Measurements from ENCODE around the gene C12orf43.

Gene C12orf43

DNA sequence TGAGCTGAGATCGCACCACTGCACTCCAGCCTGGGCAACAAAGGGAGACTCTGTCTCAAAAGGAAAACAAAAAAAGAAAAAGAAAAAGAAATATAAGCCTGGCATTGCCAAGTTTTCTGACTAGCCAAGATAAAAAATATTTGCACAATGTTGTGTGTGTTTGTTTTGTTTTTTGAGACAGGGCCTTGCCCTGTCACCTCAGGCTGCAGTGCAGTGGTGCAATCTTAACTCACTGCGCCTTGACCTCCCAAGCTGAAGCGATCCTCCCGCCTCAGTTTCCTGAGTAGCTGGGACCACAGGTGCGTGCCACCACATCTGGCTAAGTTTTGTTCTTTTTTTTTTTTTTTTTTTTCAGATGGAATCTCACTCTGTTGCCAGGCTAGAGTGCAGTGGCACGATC lies 5.5 kb upstream of the C12orf43 start:
- POLR2A ChIA-PET, result no interaction called here
- no peak for TF ChIP-seq ZNF561 (tag by site-specific recombination; IDR thresholded peaks at IDR 0.05; ENCODE audit: borderline replicate concordance)
- TF ChIP-seq KLF1 (tag by site-specific recombination; IDR thresholded peaks at IDR 0.05), result no peak
- TF ChIP-seq ZNF18 (tag by site-specific recombination; IDR thresholded peaks at IDR 0.05), result no peak
- TF ChIP-seq PRDM4 (tag by site-specific recombination; IDR thresholded peaks at IDR 0.05), result no peak
- no peak for TF ChIP-seq ZNF621 (tag by site-specific recombination; IDR thresholded peaks at IDR 0.05)
- TF ChIP-seq ZNF558 (tag by site-specific recombination; IDR thresholded peaks at IDR 0.05), result no peak
- no peak for TF ChIP-seq ZNF544 (tag by site-specific recombination; IDR thresholded peaks at IDR 0.05)
- TF ChIP-seq ZBTB17 (tag by site-specific recombination; IDR thresholded peaks at IDR 0.05), result no peak
- TF ChIP-seq, protein P1, sequence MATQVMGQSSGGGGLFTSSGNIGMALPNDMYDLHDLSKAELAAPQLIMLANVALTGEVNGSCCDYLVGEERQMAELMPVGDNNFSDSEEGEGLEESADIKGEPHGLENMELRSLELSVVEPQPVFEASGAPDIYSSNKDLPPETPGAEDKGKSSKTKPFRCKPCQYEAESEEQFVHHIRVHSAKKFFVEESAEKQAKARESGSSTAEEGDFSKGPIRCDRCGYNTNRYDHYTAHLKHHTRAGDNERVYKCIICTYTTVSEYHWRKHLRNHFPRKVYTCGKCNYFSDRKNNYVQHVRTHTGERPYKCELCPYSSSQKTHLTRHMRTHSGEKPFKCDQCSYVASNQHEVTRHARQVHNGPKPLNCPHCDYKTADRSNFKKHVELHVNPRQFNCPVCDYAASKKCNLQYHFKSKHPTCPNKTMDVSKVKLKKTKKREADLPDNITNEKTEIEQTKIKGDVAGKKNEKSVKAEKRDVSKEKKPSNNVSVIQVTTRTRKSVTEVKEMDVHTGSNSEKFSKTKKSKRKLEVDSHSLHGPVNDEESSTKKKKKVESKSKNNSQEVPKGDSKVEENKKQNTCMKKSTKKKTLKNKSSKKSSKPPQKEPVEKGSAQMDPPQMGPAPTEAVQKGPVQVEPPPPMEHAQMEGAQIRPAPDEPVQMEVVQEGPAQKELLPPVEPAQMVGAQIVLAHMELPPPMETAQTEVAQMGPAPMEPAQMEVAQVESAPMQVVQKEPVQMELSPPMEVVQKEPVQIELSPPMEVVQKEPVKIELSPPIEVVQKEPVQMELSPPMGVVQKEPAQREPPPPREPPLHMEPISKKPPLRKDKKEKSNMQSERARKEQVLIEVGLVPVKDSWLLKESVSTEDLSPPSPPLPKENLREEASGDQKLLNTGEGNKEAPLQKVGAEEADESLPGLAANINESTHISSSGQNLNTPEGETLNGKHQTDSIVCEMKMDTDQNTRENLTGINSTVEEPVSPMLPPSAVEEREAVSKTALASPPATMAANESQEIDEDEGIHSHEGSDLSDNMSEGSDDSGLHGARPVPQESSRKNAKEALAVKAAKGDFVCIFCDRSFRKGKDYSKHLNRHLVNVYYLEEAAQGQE (tag by site-specific recombination; IDR thresholded peaks at IDR 0.05), result no peak
- TF ChIP-seq EGR2 (tag by site-specific recombination; IDR thresholded peaks at IDR 0.05; ENCODE audit: low read depth), result no peak
- TF ChIP-seq ZNF211 (tag by site-specific recombination; IDR thresholded peaks at IDR 0.05; ENCODE audit: low read depth), result no peak
- no peak for TF ChIP-seq ZNF37A (tag by site-specific recombination; IDR thresholded peaks at IDR 0.05)
- no peak for TF ChIP-seq BCL11A (tag by site-specific recombination; IDR thresholded peaks at IDR 0.05; ENCODE audit: low read depth)
- no peak for TF ChIP-seq HOXA7 (CRISPR knock-in tag; IDR thresholded peaks at IDR 0.05; ENCODE audit: borderline replicate concordance)
- TF ChIP-seq ZNF768 (tag by site-specific recombination; IDR thresholded peaks at IDR 0.05), result no peak
- no peak for TF ChIP-seq IKZF3 (tag by site-specific recombination; IDR thresholded peaks at IDR 0.05)
- TF ChIP-seq SP7 (tag by site-specific recombination; IDR thresholded peaks at IDR 0.05), result no peak
- no peaks in the 10 kb centered on the region for H3K36me3 ChIP-seq (ENCODE audit: control insufficient read depth in 2 of 2, insufficient read depth in 1 of 2, low read length in 2 of 2)
- CTCF ChIA-PET, result interaction anchor here (0.6 kb wide), 1 partner anchor 208 kb away, joined by 4 read pairs; no protein-coding TSS in a partner anchor
- no peak overlapping the region for H3K27ac ChIP-seq (ENCODE audit: extremely low read depth, low read depth, low read length)
- no peaks in the 10 kb centered on the region for H3K9me3 ChIP-seq (ENCODE audit: control insufficient read depth, insufficient read depth, low read depth, low read length)
- no peaks in the 10 kb centered on the region for H3K4me1 ChIP-seq (ENCODE audit: control insufficient read depth, insufficient read depth, low read length)
- H3K4me3 ChIP-seq (ENCODE audit: low read depth, low read length), result no peak overlapping the region

DNA sequence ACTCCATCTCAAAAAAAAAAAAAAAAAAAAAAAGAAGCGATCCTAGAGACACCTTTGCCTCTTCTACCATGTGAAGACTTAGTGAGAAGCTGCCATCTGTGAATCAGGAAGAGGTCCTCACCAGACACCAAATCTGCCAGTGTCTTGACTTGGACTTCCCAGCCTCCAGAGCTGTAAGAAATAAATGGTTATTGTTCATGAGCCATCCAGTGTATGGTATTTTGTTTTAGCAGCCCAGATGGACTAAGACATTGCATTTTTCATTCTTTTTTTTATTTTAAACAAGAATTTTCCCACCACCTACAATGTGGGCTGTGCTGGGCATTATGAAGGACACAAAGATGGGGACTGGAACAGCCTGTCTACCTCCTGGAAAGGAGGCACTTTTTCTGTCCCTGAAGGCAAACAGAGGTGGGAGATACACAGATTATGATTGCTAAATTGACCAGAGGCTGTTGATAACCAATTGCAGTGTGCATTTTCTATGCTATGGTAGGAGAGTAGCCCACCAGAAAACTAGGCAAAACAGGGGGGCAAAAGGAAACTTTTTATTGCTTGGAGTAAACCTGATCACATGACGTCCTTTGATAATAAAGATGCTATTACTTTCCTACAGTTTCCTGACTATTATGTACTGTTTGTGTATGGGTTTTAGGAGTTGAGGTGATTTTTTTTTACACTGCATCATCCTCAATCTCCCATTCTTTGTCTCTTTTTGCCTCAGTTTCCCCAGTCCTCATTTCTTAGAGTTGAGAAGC lies 2.8 kb upstream of the C12orf43 start:
- Histone ChIP-seq H3K4me3 (ENCODE audit: low read depth, low read length) (no peak overlapping the region), H3K36me3 (ENCODE audit: control insufficient read depth in 2 of 2, insufficient read depth in 1 of 2, low read length in 2 of 2) (no peaks in the 10 kb centered on the region), H3K4me1 (ENCODE audit: control insufficient read depth, insufficient read depth, low read length) (no peaks in the 10 kb centered on the region), H3K9me3 (ENCODE audit: control insufficient read depth, insufficient read depth, low read depth, low read length) (no peaks in the 10 kb centered on the region), H3K27ac (ENCODE audit: extremely low read depth, low read depth, low read length) (no peak overlapping the region)
- TF ChIP-seq MYNN (tag by site-specific recombination; IDR thresholded peaks at IDR 0.05; ENCODE audit: borderline replicate concordance), result no peak
- TF ChIP-seq CTCF (tag by site-specific recombination; IDR thresholded peaks at IDR 0.05), result no peak
- TF ChIP-seq, protein P2, sequence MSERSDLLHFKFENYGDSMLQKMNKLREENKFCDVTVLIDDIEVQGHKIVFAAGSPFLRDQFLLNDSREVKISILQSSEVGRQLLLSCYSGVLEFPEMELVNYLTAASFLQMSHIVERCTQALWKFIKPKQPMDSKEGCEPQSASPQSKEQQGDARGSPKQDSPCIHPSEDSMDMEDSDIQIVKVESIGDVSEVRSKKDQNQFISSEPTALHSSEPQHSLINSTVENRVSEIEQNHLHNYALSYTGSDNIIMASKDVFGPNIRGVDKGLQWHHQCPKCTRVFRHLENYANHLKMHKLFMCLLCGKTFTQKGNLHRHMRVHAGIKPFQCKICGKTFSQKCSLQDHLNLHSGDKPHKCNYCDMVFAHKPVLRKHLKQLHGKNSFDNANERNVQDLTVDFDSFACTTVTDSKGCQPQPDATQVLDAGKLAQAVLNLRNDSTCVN (tag by site-specific recombination; optimal IDR thresholded peaks at IDR 0.05), result no peak
- no peak for TF ChIP-seq ZNF169 (tag by site-specific recombination; IDR thresholded peaks at IDR 0.05)
- no peak for TF ChIP-seq ZBTB8A (tag by site-specific recombination; IDR thresholded peaks at IDR 0.05)
- no peak for TF ChIP-seq ZNF2 (tag by site-specific recombination; IDR thresholded peaks at IDR 0.05)
- no peak for TF ChIP-seq ZNF561 (tag by site-specific recombination; IDR thresholded peaks at IDR 0.05; ENCODE audit: borderline replicate concordance)
- ChIA-PET CTCF (interaction anchor here (0.5 to 4.7 kb wide), 2 partner anchors 13 to 309 kb away, joined by 4 to 20 read pairs; partner anchors contain the start of gene UNC119B), POLR2A (interaction anchor here (0.6 kb wide), 1 partner anchor 219 kb away, joined by 4 read pairs; no protein-coding TSS in a partner anchor)
